K562 (cell line): ENCODE data around the gene SP2. TPM values are rescaled to one million over a fixed set of nuclear protein-coding genes. Genes with fewer than 3 reads are reported as not detected.

Experiments used
- ATAC-seq: fragments of 200-7000 bp; cut with Tn5 transposase; 3 replicates; pipeline ENCODE4 v1.9.1; 2020; ENCODE audit warnings: moderate library complexity
- BruUV-seq: library from RNA; stranded (reverse); fragments of 400-500 nt; replicated peaks from 2 replicates; lab custom pipeline; 2021; lab: Mats Ljungman, UMichigan
- CTCF ChIA-PET: fragments of 300-600 bp; formaldehyde crosslinking; extraction: SDS; loops from one replicate; lab custom pipeline; 2021; ENCODE audit warnings: low intra/inter-chr PET ratio; lab: Yijun Ruan, JAX
- POLR2A ChIA-PET: fragments of 300-600, 350-650 bp; sonication (Branson Sonifier 250); formaldehyde crosslinking; extraction: SDS; loops from one replicate; lab custom pipeline; 2021; ENCODE audit warnings: antibody characterized with exemption, inconsistent platforms; lab: Yijun Ruan, JAX
- DNase-seq, 4 experiments: peaks; one replicate each; pipeline versions ENCODE4 v3.0.0 to v3.0.0-alpha.2; 2011 to 2018; ENCODE audit warnings: low spot score in 3 of 4, mixed read lengths in 3 of 4; ENCODE audit errors: extremely low read depth in 1 of 4
- FAIRE-seq: peaks from 2 replicates; lab custom pipeline; 2011; peaks lifted over from hg19 to GRCh38; lab: Jason Lieb, UNC
- H2AFZ ChIP-seq: 2 replicates; pipeline ENCODE4 v1.6.0; 2011; ENCODE audit warnings: low read depth, low read length, control low read depth, inconsistent platforms
- H3K27ac ChIP-seq: fragments of 200-600 bp; 3 replicates; pipeline ENCODE4 v1.8.0; 2011; ENCODE audit warnings: low read depth, mild to moderate bottlenecking, control low read depth, inconsistent platforms, low read length, moderate library complexity, mixed read lengths; ENCODE audit errors: extremely low read depth
- H3K27me3 ChIP-seq, 2 experiments: fragments of 300-600 bp in 1 of 2; 2 replicates in 1 of 2; 3 replicates in 1 of 2; pipeline versions ENCODE4 v1.6.0 to v1.8.0; 2011; ENCODE audit warnings: inconsistent platforms in 2 of 2, low read length in 2 of 2, mild to moderate bottlenecking in 1 of 2, mixed read lengths in 1 of 2, moderate library complexity in 1 of 2; ENCODE audit not compliant: control insufficient read depth in 2 of 2, insufficient read depth in 2 of 2
- H3K36me3 ChIP-seq: fragments of 300-600 bp; 3 replicates; pipeline ENCODE4 v1.8.0; 2011; ENCODE audit warnings: mild to moderate bottlenecking, low read length, inconsistent platforms; ENCODE audit not compliant: control insufficient read depth, insufficient read depth
- H3K4me1 ChIP-seq, 2 experiments: fragments of 200-600 bp in 1 of 2; replicated peaks in 1 of 2; 2 replicates in 1 of 2; 3 replicates in 1 of 2; pipeline versions ENCODE4 v1.5.1 to v1.8.0; 2011; ENCODE audit warnings: inconsistent platforms in 2 of 2, low read length in 2 of 2, mild to moderate bottlenecking in 1 of 2, mixed read lengths in 1 of 2, moderate library complexity in 1 of 2; ENCODE audit not compliant: control insufficient read depth in 2 of 2, insufficient read depth in 2 of 2
- H3K4me2 ChIP-seq: 2 replicates; pipeline ENCODE4 v1.6.1; 2011; ENCODE audit warnings: low read length, control low read depth, inconsistent platforms, mixed read lengths; ENCODE audit not compliant: insufficient read depth
- H3K4me3 ChIP-seq: fragments of 200-600 bp; sonication (generic), shearing (Covaris generic); 2 replicates; pipeline ENCODE4 v1.5.1; 2016; ENCODE audit warnings: control low read depth, inconsistent platforms
- H3K79me2 ChIP-seq: fragments of 200-600 bp; 3 replicates; pipeline ENCODE4 v1.8.0; 2011; ENCODE audit warnings: low read length, inconsistent platforms; ENCODE audit not compliant: control insufficient read depth, insufficient read depth
- H3K9ac ChIP-seq, 2 experiments: 2 replicates each; pipeline versions ENCODE4 v1.6.0 to v1.6.1; 2011; ENCODE audit warnings: low read depth in 2 of 2, low read length in 2 of 2, control low read depth in 1 of 2, inconsistent platforms in 1 of 2, mild to moderate bottlenecking in 1 of 2, mixed read lengths in 1 of 2; ENCODE audit not compliant: insufficient read depth in 1 of 2
- H3K9me1 ChIP-seq: one replicate; pipeline ENCODE4 v1.6.0; 2011; ENCODE audit warnings: inconsistent platforms, mild to moderate bottlenecking, low read length, moderate library complexity; ENCODE audit not compliant: control insufficient read depth, insufficient read depth
- H3K9me3 ChIP-seq: replicated peaks from 2 replicates; pipeline ENCODE4 v1.5.1; 2011; ENCODE audit warnings: low read depth, low read length, inconsistent platforms; ENCODE audit not compliant: control insufficient read depth, insufficient read depth
- H4K20me1 ChIP-seq: replicated peaks from 2 replicates; pipeline ENCODE4 v1.6.1; 2011; ENCODE audit warnings: low read length, inconsistent platforms, mixed read lengths; ENCODE audit not compliant: control insufficient read depth, insufficient read depth
- ARID1B ChIP-seq: fragments of 450-650 bp; IDR thresholded peaks from 2 replicates; pipeline ENCODE4 v1.6.1; 2016; ENCODE audit warnings: antibody characterized with exemption, mild to moderate bottlenecking, inconsistent platforms
- ERF ChIP-seq: fragments of 450-650 bp; formaldehyde crosslinking; IDR thresholded peaks from 2 replicates; pipeline ENCODE4 v1.4.0; 2020; ENCODE audit warnings: mild to moderate bottlenecking, mixed read lengths
- FOSL1 ChIP-seq: fragments of 200-800 bp; sonication (Bioruptor generic); conservative IDR thresholded peaks from 2 replicates; pipeline ENCODE4 v1.6.1; 2016; ENCODE audit warnings: missing genetic modification characterization, missing compliant biosample characterization
- HDAC1 ChIP-seq, 2 experiments: fragments of 450-650 bp; IDR thresholded peaks; 2 replicates each; pipeline ENCODE4 v1.6.1; 2016 to 2017; ENCODE audit warnings: inconsistent platforms in 1 of 2, mild to moderate bottlenecking in 1 of 2, moderate library complexity in 1 of 2
- KAT2B ChIP-seq: IDR thresholded peaks from one replicate; pipeline ENCODE4 v1.6.1; 2012; ENCODE audit warnings: low read depth, mild to moderate bottlenecking, control low read depth, inconsistent platforms, low read length, moderate library complexity
- PCBP2 ChIP-seq: fragments of 200-400 bp; formaldehyde crosslinking; IDR thresholded peaks from 2 replicates; pipeline ENCODE4 v1.6.1; 2018; ENCODE audit warnings: low read length, low read depth, mild to moderate bottlenecking, moderate library complexity; ENCODE audit not compliant: poor library complexity, severe bottlenecking
- TAL1 ChIP-seq: fragments of 450-650 bp; IDR thresholded peaks from 2 replicates; pipeline ENCODE4 v1.6.1; 2016; ENCODE audit warnings: mild to moderate bottlenecking
- ZNF174 ChIP-seq: fragments of 250-450 bp; sonication (Bioruptor Pico); IDR thresholded peaks from 2 replicates; pipeline ENCODE4 v1.4.0; 2020; ENCODE audit warnings: mild to moderate bottlenecking
- ZNF76 ChIP-seq: fragments of 250-450 bp; sonication (Bioruptor Pico); IDR thresholded peaks from 2 replicates; pipeline ENCODE4 v1.4.0; 2020; ENCODE audit warnings: mild to moderate bottlenecking, moderate library complexity, borderline replicate concordance
- WGBS: fragments of 100-300 bp; shearing (Covaris generic); methylation state at CpG from one replicate; pipeline ENCODE4 v1.1.6; 2016; ENCODE audit warnings: low coverage, mixed read lengths; ENCODE audit not compliant: insufficient coverage; ENCODE audit errors: missing lambda C conversion rate; 5-methylcytosine and 5-hydroxymethylcytosine counted together
- in situ Hi-C: fragments of 300-500 bp; cut with MboI; formaldehyde crosslinking; loops from 4 replicates; pipeline ENCODE4 v1.15.0; 2018; ENCODE audit warnings: inconsistent platforms, mixed read lengths
- intact Hi-C: fragments of 100-400 bp; cut with micrococcal nuclease; formaldehyde crosslinking; loops from 2 replicates; pipeline ENCODE4 v1.14.2; 2022
- polyA plus RNA-seq, 8 experiments: library from polyadenylated mRNA; depleted of rRNA in 4 of 8; stranded (reverse) in 5 of 8; unstranded in 3 of 8; fragments of >200 nt; fragmentation: Nextera tagmentation in 2 of 8; fragmentation: Illumina TruSeq in 1 of 8; extraction: Ambion mirVana in 2 of 8; extraction: Trizol in 1 of 8; gene quantifications; 2 replicates each; pipeline versions ENCODE4 v1.2.1 to v1.2.3, GENCODE V29; 2011 to 2014; ENCODE audit warnings: inconsistent platforms in 1 of 8, missing spikeins in 1 of 8
- total RNA-seq, 7 experiments: library from RNA; depleted of rRNA in 6 of 7; stranded (reverse); fragments of >200 nt in 6 of 7; fragmentation: Illumina TruSeq in 2 of 7; extraction: Trizol in 2 of 7; gene quantifications; 2 replicates each; pipeline versions ENCODE4 v1.2.1 to v1.2.3, GENCODE V29; 2011 to 2021; ENCODE audit warnings: low replicate concordance in 1 of 7
- TF ChIP-seq, protein P1 (sequence below): fragments of 450-650 bp; formaldehyde crosslinking; IDR thresholded peaks from 2 replicates; pipeline ENCODE4 v1.4.0; 2022; ENCODE audit warnings: missing genetic modification characterization
- TF ChIP-seq, protein P2 (sequence below): fragments of 450-650 bp; formaldehyde crosslinking; IDR thresholded peaks from 2 replicates; pipeline ENCODE4 v1.4.0; 2022; ENCODE audit warnings: missing genetic modification characterization
- TF ChIP-seq, protein P3 (sequence below): fragments of 250-450 bp; sonication (Bioruptor Pico); IDR thresholded peaks from 2 replicates; pipeline ENCODE4 v1.4.0; 2020; ENCODE audit warnings: borderline replicate concordance
- TF ChIP-seq, protein P4 (sequence below), 2 experiments: IDR thresholded peaks; 2 replicates each; pipeline ENCODE4 v1.6.1; 2012; ENCODE audit warnings: improper control_type of control experiment in 2 of 2, low read depth in 2 of 2, low read length in 2 of 2, borderline replicate concordance in 1 of 2

Gene SP2
- total and polyA plus RNA-seq, 9 of the 15 experiments (the other 6 are each of a cell fraction or from before 2014, with no cell fraction given): 0.77 to 22.3 (median 2.3) TPM

DNA sequence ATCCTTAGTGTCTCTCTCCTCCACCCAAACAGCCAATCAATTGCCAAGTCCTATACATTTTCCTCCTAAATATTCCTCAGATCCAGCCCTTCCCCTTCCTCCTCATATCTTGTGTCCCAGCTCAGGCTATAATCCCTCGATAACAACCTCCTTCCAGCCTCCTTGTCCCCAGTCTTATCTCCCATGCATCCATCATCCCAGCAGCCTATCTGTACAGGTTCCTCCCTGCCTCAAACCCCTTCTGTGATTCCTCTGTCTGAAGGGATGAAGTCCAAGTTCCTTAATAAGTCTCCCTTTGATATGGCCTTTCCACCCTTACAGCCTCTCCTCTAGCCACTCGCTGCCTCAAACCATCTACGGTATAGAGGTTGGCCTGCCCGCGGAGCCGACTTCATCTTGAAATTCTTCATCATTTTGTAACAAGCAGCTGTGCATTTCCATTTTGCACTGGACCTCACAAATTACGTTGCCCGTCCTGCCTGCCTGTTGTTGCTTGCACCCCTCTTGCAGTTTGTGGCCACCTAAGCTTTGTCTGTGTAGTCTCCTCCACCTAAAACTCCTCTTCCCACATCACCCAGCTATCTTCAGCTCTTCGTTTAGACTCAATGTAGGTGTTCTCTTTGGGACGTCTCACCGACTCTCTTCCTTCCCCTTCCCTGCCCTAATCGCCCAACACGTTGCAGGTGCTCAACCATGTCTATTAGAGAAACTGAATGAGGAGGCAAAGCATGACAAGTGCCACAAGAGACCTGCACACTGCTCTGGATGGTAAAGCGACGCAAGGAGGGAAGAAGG is 74.1 kb downstream of the SP2 start:
- Histone ChIP-seq H3K79me2 (peaks cover 19% of the 10 kb centered on the region), H4K20me1 (no peaks in the 10 kb centered on the region), H3K4me1 (peaks cover 20 to 31% of the 10 kb centered on the region in 2 experiments; a peak in 4 of 5 replicates), H3K36me3 (peaks cover 30% of the 10 kb centered on the region), H3K9ac (peak overlapping the region; percentile 16 to 80; a peak in 2 of 4 replicates), H3K4me2 (peak overlapping the region; percentile 89), H3K4me3 (peak overlapping the region; percentile 25), H3K27ac (no peak overlapping the region; the same call in 2 of the 3 replicates), H3K27me3 (no peaks in the 10 kb centered on the region), H2AFZ (peak overlapping the region; percentile 99), H3K9me1 (no peaks in the 10 kb centered on the region), H3K9me3 (no peaks in the 10 kb centered on the region)
- intact Hi-C loops (loop anchor here (1.0 kb wide), 2 partner anchors 21 to 75 kb away; no protein-coding TSS in a partner anchor), in situ Hi-C loops (no loop called here)
- no TSS peak for BruUV-seq
- POLR2A ChIA-PET: interaction anchor here (0.5 to 2.3 kb wide), 28 partner anchors 9 to 703 kb away, joined by 3 to 18 read pairs (median 4); partner anchors contain the start of genes LRRC46, MRPL10, NFE2L1 and PNPO
- CTCF ChIA-PET: interaction anchor here (0.7 to 1.8 kb wide), 3 partner anchors 21 to 80 kb away, joined by 3 to 6 read pairs (median 3); no protein-coding TSS in a partner anchor
- ATAC-seq (no peak), FAIRE-seq (no peak), DNase-seq (peak in 1 of 4 experiments; percentile 25)
- 40% methylated on average over 13 of the region's 15 CpGs for WGBS
- TF ChIP-seq, protein P1, sequence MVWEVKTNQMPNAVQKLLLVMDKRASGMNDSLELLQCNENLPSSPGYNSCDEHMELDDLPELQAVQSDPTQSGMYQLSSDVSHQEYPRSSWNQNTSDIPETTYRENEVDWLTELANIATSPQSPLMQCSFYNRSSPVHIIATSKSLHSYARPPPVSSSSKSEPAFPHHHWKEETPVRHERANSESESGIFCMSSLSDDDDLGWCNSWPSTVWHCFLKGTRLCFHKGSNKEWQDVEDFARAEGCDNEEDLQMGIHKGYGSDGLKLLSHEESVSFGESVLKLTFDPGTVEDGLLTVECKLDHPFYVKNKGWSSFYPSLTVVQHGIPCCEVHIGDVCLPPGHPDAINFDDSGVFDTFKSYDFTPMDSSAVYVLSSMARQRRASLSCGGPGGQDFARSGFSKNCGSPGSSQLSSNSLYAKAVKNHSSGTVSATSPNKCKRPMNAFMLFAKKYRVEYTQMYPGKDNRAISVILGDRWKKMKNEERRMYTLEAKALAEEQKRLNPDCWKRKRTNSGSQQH (CRISPR knock-in tag): 0 out of 2 replicates have a peak, but pooled peaks have one; percentile 27
- no peak for TF ChIP-seq FOSL1 (tag)
- TF ChIP-seq, protein P2, sequence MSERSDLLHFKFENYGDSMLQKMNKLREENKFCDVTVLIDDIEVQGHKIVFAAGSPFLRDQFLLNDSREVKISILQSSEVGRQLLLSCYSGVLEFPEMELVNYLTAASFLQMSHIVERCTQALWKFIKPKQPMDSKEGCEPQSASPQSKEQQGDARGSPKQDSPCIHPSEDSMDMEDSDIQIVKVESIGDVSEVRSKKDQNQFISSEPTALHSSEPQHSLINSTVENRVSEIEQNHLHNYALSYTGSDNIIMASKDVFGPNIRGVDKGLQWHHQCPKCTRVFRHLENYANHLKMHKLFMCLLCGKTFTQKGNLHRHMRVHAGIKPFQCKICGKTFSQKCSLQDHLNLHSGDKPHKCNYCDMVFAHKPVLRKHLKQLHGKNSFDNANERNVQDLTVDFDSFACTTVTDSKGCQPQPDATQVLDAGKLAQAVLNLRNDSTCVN (CRISPR knock-in tag): 0 out of 2 replicates have a peak, but pooled peaks have one; percentile 34
- peak; percentile 29; the same call in 1 of the 2 replicates for TF ChIP-seq ZNF76 (CRISPR knock-in tag)
- no peak for TF ChIP-seq PCBP2
- no peak for TF ChIP-seq KAT2B
- TF ChIP-seq, protein P3, sequence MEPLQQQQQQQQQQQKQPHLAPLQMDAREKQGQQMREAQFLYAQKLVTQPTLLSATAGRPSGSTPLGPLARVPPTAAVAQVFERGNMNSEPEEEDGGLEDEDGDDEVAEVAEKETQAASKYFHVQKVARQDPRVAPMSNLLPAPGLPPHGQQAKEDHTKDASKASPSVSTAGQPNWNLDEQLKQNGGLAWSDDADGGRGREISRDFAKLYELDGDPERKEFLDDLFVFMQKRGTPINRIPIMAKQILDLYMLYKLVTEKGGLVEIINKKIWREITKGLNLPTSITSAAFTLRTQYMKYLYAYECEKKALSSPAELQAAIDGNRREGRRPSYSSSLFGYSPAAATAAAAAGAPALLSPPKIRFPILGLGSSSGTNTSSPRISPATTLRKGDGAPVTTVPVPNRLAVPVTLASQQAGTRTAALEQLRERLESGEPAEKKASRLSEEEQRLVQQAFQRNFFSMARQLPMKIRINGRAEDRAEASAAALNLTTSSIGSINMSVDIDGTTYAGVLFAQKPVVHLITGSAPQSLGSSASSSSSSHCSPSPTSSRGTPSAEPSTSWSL (CRISPR knock-in tag): peak; percentile 66; the same call in 1 of the 2 replicates
- TF ChIP-seq HDAC1 (IDR thresholded peaks at IDR 0.05): 0 out of 4 replicates have a peak, but pooled peaks of 1 of the 2 experiments have one; percentile 6
- TF ChIP-seq ERF: 0 out of 2 replicates have a peak, but pooled peaks have one; percentile 12
- 0 out of 2 replicates have a peak, but pooled peaks have one; percentile 17 for TF ChIP-seq TAL1
- TF ChIP-seq ARID1B: peak; percentile 44
- TF ChIP-seq, protein P4, sequence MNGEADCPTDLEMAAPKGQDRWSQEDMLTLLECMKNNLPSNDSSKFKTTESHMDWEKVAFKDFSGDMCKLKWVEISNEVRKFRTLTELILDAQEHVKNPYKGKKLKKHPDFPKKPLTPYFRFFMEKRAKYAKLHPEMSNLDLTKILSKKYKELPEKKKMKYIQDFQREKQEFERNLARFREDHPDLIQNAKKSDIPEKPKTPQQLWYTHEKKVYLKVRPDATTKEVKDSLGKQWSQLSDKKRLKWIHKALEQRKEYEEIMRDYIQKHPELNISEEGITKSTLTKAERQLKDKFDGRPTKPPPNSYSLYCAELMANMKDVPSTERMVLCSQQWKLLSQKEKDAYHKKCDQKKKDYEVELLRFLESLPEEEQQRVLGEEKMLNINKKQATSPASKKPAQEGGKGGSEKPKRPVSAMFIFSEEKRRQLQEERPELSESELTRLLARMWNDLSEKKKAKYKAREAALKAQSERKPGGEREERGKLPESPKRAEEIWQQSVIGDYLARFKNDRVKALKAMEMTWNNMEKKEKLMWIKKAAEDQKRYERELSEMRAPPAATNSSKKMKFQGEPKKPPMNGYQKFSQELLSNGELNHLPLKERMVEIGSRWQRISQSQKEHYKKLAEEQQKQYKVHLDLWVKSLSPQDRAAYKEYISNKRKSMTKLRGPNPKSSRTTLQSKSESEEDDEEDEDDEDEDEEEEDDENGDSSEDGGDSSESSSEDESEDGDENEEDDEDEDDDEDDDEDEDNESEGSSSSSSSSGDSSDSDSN (IDR thresholded peaks at IDR 0.05; ENCODE audit: borderline replicate concordance in 1 of 2, low read depth in 2 of 2, low read length in 2 of 2): no peak
- TF ChIP-seq ZNF174 (CRISPR knock-in tag): no peak
